ENCODE results near the gene APOA1.

Gene APOA1

GRCh38 chr11:116790167-116791001 is 47.0 kb downstream of the APOA1 start:
- no peak for TF ChIP-seq CTCF (IDR thresholded peaks at IDR 0.05; ENCODE audit: insufficient read depth, low read depth, low read length, missing control alignments)
- H3K4me3 ChIP-seq (ENCODE audit: low read depth, low read length), result no peak overlapping the region
- DNase-seq (ENCODE audit: low read depth), result no peak

GRCh38 chr11:116788975-116789374 is 48.4 kb downstream of the APOA1 start:
- no peak for DNase-seq (ENCODE audit: low read depth)
- no peak for TF ChIP-seq CTCF (IDR thresholded peaks at IDR 0.05; ENCODE audit: insufficient read depth, low read depth, low read length, missing control alignments)
- H3K4me3 ChIP-seq (ENCODE audit: low read depth, low read length), result no peak overlapping the region

- H3K4me3 ChIP-seq (ENCODE audit: low read depth, low read length), result peak overlapping the region; percentile 87
- no peak for DNase-seq (ENCODE audit: low read depth)
- TF ChIP-seq CTCF (IDR thresholded peaks at IDR 0.05; ENCODE audit: insufficient read depth, low read depth, low read length, missing control alignments), result no peak
Observed at GRCh38 chr11:116788534-116788933, 48.9 kb downstream of the APOA1 start.

DNA sequence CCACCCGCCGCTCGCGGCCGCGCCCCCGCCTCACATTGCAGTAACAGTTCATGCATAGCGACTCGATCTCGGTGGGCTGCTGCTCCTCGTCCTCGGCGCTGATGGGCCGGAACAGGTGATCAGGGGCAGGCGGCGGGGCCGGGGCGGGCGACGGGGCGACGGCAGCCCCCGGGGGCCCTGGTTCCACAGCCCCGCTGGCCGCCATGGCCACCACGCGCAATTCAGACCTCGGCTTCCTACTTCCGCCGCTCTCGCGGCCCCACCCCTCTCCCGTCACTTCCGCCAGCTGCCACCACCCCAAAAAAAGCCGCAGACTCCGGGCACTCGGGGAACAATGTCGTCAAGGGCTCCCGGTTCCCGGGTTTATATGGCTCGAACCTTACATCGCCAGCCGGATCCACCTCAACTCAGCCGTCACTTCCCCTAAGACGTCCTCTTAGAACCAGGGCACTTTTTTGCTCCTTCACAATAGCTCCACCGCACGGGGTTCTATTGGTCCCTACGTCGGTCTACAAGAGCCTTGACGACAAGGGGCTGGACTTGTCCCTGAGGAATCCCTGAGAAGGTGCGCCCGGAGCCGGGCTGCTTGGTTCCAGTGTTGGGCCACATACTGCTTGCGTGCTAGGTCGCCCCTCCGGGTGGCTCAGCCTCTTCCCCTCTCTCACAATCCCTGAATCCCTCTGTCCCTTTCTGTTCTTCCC is 49.5 kb downstream of the APOA1 start, which contains the start of gene ZPR1:
Gene ZPR1, minus strand, starts transcription at position 238 of the 701 bp plus-strand sequence. Its CDS starts 33 bp downstream, at position 205.
- DNase-seq (ENCODE audit: low read depth), result peak; percentile 76
- no peak for TF ChIP-seq CTCF (IDR thresholded peaks at IDR 0.05; ENCODE audit: insufficient read depth, low read depth, low read length, missing control alignments)
- peak within 1 kb of the TSS; percentile 87 for H3K4me3 ChIP-seq (ENCODE audit: low read depth, low read length)

DNA sequence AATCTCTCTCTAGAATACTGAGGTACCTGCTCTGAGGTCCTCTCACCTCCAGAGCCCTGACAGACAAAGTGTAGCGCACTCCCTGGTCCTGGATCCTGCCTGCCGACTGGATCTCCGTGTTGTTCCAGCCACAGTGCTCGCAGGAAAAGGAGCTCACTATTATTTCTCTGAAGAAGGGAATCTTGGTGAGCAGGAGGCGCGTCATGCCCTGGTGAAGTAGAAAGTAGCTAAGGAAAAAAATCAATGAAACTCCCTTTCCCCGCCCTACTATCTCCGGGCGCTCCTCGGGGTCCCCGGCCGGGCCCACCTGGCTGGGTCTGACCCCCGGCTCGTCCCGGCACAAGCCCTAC is 50.0 kb downstream of the APOA1 start:
- no peak for DNase-seq (ENCODE audit: low read depth)
- peak overlapping the region; percentile 87 for H3K4me3 ChIP-seq (ENCODE audit: low read depth, low read length)
- no peak for TF ChIP-seq CTCF (IDR thresholded peaks at IDR 0.05; ENCODE audit: insufficient read depth, low read depth, low read length, missing control alignments)

GRCh38 chr11:116786966-116787365 is 50.5 kb downstream of the APOA1 start:
- peak overlapping the region; percentile 87 for H3K4me3 ChIP-seq (ENCODE audit: low read depth, low read length)
- DNase-seq (ENCODE audit: low read depth), result no peak
- no peak for TF ChIP-seq CTCF (IDR thresholded peaks at IDR 0.05; ENCODE audit: insufficient read depth, low read depth, low read length, missing control alignments)
